HG03378 (cell line): Measurements from ENCODE around the gene KDM2A.
"Not testable (repeated sequence)": the region's sequence is repeated elsewhere in the genome, so short reads cannot be mapped to it uniquely, and the experiment has no call there.

ENCODE experiments used
- ATAC-seq: cut with Tn5 transposase; IDR thresholded peaks from one replicate; pipeline ENCODE4 v1.9.1; 2021; ENCODE audit warnings: mild to moderate bottlenecking, moderate library complexity; ENCODE audit not compliant: unreplicated experiment

KDM2A gene

DNA sequence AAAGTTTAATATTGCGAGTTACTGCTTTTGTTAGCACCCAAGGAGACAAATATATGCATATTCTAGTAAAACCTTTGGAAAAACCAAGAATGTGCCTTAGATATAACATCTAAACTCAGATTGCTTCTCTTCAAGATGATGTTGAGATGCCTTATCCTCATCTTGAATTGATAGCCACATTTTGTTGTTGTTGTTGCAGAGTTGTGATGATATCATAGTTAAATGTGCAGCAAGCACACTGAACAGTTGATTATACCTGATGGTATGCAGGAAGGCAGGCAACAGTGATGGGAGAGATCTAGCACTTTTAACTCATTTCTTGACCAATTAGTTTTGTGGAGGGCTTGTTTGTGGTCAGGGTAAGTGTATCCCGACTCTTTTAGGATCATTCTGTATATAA is 48.0 kb downstream of the KDM2A start:
- ATAC-seq, result no peak

DNA sequence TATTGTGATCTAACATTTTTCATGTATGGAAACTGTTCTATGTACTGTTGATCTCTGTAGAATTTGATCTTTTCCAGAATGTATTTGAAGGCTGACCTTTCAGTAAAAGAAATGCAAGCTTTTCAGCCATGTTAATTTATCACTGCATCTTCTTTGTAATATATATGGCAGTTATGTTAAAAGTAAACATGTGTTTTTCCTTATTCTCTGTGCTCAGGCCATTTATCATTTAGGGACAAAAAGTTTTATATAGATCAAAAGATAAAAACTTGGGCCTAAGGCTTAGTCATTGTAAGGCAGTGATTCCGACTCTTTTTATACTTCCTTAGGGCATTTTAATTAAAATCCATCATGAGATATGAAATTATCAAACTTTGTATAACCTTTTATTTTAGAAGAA is 48.7 kb downstream of the KDM2A start:
- ATAC-seq, result no peak

DNA sequence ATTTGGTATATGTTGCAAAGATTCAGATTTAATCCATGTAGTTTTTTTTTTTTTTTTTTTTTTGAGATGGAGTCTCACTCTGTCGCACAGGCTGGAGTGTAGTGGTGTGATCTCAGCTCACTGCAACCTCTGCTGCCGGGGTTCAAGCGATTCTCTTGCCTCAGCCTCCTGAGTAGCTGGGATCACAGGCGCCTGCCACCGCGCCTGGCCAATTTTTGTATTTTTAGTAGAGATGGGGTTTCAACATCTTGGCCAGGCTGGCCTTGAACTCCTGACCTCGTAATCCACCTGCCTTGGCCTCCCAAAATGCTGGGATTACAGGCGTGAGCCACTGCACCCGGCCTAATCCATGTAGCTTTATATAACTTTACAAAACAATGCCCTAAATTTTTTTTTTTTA is 49.8 kb downstream of the KDM2A start:
- ATAC-seq, result not testable (repeated sequence)

DNA sequence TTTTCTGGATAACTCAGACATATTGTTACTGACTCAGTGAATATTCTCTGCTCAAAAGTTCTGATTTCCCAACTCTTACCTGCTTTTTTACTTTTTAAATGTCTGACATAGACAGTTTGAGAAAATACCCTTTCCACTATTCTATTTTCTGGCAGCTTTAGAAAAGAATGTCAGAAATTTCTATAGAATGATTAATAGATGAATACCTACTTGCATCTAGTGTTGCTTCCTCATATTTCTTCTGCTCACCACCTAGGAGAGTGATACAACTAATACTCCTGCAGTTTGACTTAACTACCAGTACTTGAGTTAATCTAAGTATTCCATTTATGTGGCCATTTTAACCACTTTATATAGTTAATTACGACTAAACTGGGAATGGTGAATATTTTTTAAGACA is 55.2 kb downstream of the KDM2A start:
- no peak for ATAC-seq

DNA sequence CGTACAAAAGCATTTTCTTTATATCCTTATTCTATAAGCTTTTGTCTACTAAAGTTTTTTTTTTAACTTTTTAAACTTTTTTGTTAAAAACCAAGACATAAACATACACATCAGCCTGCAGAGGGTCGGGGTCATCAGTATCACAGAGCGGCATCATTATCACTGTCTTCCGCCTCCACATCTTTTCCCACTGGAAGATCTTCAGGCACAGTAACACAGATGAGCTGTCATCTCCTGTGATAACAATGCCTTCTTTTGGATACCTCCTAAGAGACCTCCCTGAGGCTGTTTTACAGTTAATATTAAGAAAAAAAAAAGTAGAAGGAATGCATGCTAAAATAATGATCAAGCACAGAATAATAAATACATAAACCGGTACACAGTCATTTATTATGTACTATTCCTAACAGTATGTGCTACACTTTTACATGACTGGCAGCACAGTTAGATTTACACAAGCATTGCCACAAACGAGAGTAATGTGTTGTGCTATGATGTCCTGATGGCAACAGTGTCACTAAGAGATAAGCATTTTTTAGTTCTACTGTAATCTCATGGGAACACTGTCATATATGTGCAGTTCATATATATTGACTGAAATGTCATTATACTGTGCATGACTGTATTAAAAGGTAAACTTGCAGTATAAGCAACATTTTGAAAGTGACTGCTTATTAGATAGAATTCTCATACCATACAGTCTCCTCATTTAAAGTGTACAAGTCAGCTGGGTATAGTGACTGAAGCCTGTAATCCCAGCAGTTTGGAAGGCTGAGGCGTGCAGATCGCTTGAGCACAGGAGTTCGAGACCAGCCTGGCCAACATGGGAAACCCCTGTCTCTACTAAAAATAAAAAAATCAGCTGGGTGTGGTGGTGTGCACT is 58.6 kb downstream of the KDM2A start:
- ATAC-seq, result no peak

DNA sequence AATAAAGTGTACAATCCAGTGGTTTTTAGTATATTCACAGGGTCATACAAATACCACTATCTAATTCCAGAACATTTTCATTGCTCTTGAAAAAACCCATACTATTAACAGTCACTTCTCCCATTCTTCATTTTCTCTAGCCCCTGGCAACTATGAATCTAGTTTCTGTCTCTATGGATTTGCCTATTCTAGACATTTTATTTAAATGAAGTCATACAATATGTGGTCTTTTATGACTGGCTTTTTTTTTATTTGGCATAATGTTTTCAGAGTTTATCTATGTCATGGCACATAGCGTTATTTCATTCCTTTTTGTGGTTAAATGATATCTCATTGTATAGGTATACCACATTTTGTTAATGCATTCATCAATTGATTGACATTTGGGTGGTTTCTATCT is 59.4 kb downstream of the KDM2A start:
- ATAC-seq, result no peak

DNA sequence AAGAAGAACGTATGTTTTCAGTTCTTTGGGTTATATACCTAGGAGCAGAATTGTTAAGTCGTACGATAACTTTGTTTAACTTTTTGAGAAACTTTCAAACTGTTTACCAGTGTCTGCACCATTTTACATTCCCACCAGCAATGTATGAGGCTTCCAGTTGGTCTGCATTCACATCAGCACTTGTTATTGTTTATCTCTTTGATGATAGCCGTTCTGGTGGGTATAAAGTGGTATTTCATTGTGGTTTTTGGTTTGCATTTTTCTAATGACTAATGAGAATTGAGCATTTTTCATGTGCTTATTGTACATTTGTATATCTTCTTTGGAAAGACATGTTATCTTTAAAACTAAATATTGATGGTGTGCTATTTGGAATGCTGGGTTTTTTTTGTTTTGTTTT is 59.8 kb downstream of the KDM2A start:
- no peak for ATAC-seq

DNA sequence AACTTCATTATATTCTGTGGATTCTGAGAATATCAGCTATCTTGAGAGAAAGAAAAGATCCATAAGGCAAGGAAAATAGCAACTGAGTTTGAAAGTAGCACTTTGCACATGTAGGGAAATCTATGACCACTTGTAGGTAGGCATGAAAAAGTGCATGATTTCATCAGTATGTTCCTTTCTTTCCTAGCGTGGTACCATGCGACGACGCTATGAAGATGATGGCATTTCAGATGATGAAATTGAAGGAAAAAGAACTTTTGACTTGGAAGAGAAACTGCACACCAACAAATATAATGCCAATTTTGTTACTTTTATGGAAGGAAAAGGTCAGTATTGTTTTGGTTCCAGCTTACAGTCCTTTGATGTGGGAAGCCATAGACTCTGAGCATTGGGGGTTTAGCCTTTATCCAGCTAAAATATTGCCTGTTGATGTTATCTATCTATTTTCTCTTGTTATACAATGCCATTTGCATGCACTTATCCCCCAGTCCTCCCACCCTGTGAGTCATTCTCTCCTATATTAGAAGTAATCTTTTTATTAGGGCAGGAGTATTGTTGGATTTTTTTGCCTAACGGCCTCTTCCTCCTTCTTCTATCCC is 60.9 kb downstream of the KDM2A start:
- no peak for ATAC-seq

DNA sequence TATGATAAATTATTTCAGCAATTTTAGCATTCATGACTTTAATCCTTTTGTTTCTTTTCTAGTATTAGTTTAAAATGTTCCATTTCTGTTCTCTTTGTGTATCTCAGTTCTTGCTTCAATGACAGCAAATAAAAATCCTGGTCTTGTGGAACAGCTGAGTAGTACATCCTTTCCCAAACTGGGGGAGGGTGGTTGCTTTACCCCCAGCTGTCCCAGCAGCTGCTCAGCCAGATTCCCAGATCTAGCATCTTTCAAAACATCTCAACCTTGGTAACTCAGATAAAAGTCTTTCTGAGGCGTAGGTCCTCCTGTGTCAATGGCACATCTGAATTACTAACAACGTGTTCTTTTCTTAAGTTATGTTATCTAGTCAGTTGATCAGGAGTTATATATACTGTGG is 75.0 kb downstream of the KDM2A start:
- ATAC-seq, result no peak

DNA sequence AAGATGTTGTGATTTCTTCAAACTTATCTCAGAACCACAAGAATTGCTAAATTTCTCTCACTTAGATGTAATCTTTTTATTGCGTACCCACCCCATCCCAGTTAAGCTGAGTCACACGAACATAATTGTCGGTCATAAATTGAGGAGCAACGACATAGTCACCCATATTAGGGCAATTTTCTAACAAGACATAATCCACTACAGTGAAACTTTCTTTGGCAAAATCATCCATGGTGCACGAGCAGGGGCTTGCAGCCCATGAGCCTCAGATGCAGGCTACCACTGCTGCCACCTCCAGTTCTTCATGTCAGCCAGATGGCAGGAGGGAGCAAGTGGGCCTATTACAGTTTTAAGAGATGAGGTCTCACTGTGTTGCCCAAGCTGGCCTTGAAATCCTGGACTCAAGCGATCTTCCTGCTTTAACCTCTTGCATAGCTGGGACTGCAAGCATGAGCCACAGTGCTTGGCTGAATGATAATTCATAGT is 77.0 kb downstream of the KDM2A start:
- ATAC-seq, result no peak

DNA sequence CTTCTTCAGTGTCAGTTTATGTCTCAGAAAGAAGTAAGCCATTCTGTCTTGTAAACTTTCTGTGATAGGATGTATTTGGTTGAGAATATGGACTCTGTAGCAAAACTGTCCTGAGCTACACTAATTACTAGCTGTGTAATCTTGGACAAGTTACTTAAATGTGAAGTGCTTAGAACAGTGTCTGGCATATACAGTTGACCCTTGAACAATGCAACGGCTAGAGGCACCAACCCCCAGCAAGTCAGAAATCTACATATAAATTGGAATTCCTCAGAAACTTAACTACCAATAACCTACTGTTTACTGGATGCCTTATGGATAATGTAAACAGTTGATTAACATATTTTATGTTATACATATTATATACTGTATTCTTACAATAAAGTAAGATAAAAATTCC is 78.5 kb downstream of the KDM2A start:
- no peak for ATAC-seq

DNA sequence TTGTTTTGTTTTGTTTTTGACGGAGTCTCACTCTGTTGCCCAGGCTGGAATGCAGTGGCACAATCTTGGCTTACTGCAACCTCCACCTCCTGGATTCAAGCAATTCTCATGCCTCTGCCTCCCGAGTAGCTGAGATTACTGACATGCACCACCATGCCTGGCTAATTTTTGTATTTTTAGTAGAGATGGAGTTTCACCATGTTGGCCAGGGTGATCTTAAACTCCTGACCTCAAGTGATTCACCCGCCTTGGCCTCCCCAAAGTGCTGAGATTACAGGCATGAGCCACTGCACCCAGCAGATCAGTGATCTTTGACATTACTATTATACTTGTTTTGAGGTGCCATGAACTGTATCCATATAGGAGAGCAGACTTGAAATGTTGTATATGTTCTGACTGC is 79.7 kb downstream of the KDM2A start:
- not testable (repeated sequence) for ATAC-seq

DNA sequence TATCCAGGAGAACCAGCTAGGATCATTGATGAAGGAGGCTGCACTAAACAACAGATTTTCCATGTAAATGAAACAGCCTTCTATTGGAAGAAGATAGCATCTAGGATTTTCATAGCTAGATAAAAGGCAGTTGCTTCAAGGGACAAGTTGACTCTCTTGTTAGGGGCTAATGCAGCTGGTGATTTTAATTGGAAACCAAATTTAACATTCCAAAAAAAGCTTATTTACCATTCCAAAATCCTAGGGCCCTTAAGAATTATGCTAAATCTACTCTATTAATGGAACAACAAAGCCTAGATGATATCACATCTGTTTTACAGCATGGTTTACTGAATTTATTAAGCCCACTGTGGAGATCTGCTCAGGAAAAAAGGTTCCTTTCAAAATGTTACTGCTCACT is 80.7 kb downstream of the KDM2A start:
- ATAC-seq, result no peak

DNA sequence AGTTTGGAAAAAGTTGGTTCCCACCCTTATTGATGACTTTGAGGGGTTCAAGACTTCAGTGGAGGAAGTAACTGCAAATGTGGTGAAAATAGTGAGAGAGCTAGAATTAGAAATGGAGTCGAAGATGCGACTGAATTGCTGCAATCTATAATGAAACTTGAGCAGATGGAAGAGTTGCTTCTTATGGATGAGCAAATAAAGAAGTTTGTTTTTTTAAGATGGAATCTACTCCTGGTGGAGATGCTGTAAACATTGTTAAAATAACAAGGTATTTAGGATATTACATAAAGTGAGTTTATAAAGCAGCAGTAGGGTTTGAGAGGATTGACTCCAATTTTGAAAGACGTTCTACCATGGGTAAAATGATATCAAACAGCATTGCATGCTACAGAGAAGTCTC is 83.0 kb downstream of the KDM2A start:
- no peak for ATAC-seq

DNA sequence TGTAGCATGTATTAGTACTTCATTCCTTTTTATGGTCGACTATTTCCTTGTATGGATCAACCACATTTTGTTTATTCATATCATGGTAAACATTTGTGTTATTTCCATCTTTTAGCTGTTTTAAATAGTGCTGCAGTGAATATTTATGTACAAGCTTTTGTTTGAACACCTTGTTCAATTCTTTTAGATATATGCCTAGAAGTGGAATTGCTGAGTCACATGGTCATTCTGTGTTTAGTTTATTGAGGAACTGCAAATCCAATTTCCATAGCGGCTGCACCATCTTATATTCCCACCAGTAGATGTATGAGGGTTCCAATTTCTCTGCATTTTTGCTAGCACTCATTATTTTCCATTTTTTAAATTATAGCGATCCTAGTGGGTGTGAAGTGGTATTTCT is 85.8 kb downstream of the KDM2A start:
- no peak for ATAC-seq

DNA sequence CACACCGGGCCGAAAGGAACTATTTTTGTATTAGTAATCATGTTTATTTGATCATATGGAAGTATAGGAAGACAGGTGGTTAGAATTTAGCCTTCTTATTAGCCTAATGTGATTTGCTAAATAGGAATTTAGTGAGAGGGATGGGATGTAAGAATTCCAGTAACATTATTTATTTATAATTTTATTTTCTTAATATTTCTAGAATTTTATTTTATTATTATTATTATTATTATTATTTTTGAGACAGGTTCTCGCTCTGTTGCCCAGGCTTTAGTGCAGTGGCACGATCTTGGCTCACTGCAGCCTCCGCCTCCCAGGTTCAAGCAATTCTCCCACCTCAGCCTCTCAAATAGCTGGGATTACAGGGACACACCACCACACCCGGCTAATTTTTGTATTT is 90.2 kb downstream of the KDM2A start:
- ATAC-seq, result not testable (repeated sequence)

DNA sequence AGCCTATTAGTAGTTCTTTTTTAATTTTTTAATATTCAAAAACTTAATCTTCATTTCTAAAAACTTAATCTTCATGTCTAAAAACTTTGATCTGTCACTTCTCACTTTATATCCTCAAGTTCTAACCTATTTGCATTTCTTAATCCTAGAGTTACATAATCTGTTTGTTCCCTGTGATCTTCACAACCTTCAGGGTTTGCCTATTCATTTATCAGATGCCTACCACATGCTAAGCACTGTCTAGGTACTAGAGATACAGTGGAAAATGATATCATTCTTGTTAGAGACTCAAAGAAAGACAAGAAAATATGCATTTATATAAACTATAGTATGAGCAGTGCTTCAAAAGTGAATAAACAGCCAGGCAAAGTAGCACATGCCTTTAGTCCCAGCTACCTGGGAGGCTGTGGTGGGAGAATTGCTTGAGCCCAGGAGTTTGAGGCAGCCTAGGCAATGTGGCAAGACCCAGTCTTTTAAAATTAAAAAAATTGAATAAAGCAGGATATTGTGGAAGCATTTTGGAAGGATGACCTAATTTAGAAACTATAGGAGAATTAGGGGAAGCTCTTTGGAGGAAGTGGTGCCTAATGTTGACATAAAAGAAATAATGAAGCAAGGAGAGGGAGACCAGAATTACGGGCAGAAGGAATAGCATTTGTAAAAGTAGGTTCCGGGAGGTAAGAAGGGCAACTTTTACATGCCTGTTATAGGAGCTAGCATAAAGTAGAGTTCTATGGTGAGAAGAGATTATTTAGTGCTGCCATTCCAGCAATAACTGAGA is 92.8 kb downstream of the KDM2A start:
- no peak for ATAC-seq

DNA sequence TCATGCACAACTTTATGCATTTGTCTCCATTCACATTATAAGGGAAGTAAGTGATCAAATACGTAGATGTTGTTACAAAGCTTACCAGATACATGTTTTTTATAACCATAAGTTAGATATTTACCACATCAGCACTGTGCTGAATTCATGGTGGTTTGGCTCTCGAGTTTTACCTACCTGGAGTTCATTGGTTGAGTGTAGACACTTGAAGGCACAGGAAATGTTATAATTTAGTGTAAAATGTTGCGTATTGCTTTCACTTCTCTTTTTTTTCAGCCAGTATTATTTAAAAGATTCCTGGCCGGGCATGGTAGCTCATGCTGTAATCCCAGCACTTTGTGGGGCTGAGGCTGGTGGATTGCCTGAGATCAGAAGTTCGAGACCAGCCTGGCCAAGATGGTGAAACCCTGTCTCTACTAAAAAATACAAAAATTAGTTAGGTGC is 94.1 kb downstream of the KDM2A start:
- ATAC-seq, result peak; percentile 55

DNA sequence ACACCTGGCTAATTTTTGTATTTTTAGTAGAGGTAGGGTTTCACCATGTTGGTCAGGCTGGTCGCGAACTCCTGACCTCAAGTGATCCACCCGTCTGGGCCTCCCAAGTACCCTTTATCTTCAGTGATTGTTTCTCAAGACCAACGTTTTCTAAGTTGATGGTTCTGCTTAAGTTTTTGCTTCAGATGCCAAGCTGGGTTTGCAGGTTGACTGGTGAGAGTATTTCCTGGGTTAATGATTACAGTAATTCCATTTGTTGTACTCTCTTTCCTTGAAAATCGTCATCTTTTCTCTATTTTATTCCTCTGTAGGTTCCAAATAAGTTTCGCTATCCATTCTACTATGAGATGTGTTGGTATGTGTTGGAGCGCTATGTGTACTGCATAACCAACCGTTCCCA is 108.7 kb downstream of the KDM2A start:
- no peak for ATAC-seq

DNA sequence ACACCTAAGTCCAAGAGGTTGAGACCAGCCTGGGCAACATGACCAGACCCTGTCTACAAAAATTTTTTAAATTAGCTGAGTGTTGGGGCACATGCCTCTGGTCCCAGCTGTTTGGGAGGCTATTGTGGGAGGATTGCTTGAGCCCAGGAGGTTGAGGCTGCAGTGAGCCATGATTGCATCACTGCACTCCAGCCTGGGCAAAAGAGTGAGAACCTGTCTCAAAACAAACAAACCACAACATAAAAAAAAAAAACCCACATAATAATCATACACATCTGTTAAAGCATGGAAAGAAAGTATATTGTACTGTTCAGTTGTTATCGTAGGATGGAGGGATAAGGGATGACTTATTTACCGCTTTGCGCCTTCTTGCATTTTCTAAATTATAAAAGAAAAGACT is 111.3 kb downstream of the KDM2A start:
- no peak for ATAC-seq

DNA sequence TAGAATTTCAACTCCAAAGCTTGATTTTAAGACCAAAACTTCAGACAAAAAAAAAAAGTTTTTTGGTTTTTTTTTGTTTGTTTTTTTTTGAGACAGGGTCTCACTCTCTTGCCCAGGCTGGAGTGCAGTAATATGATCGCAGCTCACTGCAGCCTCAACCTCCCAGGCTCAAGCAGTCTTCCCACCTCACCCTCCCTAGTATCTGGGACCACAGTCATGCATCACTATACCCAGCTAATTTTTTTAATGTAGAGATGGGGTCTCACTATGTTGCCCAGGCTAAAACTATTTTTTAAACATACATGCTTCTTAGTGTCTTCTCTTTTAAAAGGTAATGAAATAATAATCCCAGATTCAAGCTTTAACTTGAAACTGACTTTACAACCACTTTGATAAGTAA is 111.8 kb downstream of the KDM2A start:
- ATAC-seq, result no peak
